Motor neuron (in vitro differentiated cells): Measurements from ENCODE around the gene ELOVL3. TPM values are rescaled to one million over a fixed set of nuclear protein-coding genes. Genes with fewer than 3 reads are reported as not detected.
"Not testable (repeated sequence)": the region's sequence is repeated elsewhere in the genome, so short reads cannot be mapped to it uniquely, and the experiment has no call there.

Source experiments
- ATAC-seq, 8 experiments: fragments of 200-7000 bp; cut with Tn5 transposase; replicated peaks in 6 of 8; 2 replicates each; pipeline ENCODE4 v1.8.0; 2021; ENCODE audit warnings: mild to moderate bottlenecking in 8 of 8, moderate library complexity in 8 of 8
- H3K27ac ChIP-seq, 2 donors: fragments of 250-450 bp; sonication (Bioruptor Pico); 2 replicates each; pipeline ENCODE4 v1.9.0; 2021; ENCODE audit warnings: antibody characterized with exemption in 2 of 2, mild to moderate bottlenecking in 2 of 2, moderate library complexity in 1 of 2
- H3K4me1 ChIP-seq, 2 donors: fragments of 250-450 bp; sonication (Bioruptor Pico); replicated peaks in 1 of 2; 2 replicates each; pipeline ENCODE4 v1.6.1; 2021; ENCODE audit warnings: antibody characterized with exemption in 2 of 2, mild to moderate bottlenecking in 2 of 2, moderate library complexity in 1 of 2
- H3K4me3 ChIP-seq, 5 donors: fragments of 250-450 bp; sonication (Bioruptor Pico); 2 replicates each; pipeline ENCODE4 v1.9.0; 2021; ENCODE audit warnings: antibody characterized with exemption in 5 of 5, mild to moderate bottlenecking in 5 of 5, moderate library complexity in 4 of 5
- WGBS, 10 experiments: fragments of 450-650 bp; shearing (Covaris generic); methylation state at CpG; one replicate each; pipeline ENCODE4 v1.0.0; 2022; 5-methylcytosine and 5-hydroxymethylcytosine counted together
- in situ Hi-C, 9 experiments: fragments of 400-800 bp; cut with MboI; loops; one replicate each; pipeline ENCODE4 v1.15.0; 2021; ENCODE audit warnings: low sequenced_read_pairs in 9 of 9, low pct_unique_long_range_greater_than_20kb in 2 of 9; ENCODE audit not compliant: unreplicated experiment in 9 of 9
- total RNA-seq, 8 experiments: library from RNA; unstranded; fragments of 300-600 nt; gene quantifications; 2 replicates each; pipeline versions ENCODE4 v1.2.3 to v1.2.4, GENCODE V29; 2022

The ELOVL3 gene
- total RNA-seq, 8 experiments from 2014 or later, result 0.13 to 1.8 (median 0.41) TPM; not detected in 2

- WGBS, 10 experiments, result 0 to 7% (median 0%) methylated on average over 3 to 22 of the region's 47 CpGs; no CpG with 5 or more reads in 1 of the 10 experiments
- in situ Hi-C loops, result loop anchor here in 4 of 9 experiments (25.0 kb wide), 2 partner anchors 92 to 117 kb away; no protein-coding TSS in a partner anchor
- Histone ChIP-seq H3K4me1 (peaks cover 19 to 27% of the 10 kb centered on the region in 2 donors), H3K27ac (peak within 1 kb of the TSS; percentile 96 to 97), H3K4me3 (peak within 1 kb of the TSS; percentile 65 to 93 (median 85))
- peak; percentile 85 to 92 (median 89) for ATAC-seq
Observed at GRCh38 chr10:102245082-102245931, 19.2 kb downstream of the ELOVL3 start, which contains the start of gene GBF1. Gene GBF1, plus strand, starts transcription at chr10:102245532. Its CDS starts 13,407 bp downstream, at chr10:102258939.

GRCh38 chr10:102245932-102246251 lies 19.8 kb downstream of the ELOVL3 start:
- Histone ChIP-seq H3K4me3 (peak overlapping the region; percentile 65 to 93 (median 85)), H3K27ac (peak overlapping the region; percentile 96 to 97), H3K4me1 (peaks cover 14 to 22% of the 10 kb centered on the region in 2 donors)
- in situ Hi-C loops, result loop anchor here in 4 of 9 experiments (25.0 kb wide), 2 partner anchors 91 to 116 kb away; no protein-coding TSS in a partner anchor
- 0 to 20% (median 0%) methylated on average over 1 to 4 of the region's 4 CpGs; no CpG with 5 or more reads in 3 of the 10 experiments for WGBS, 10 experiments
- ATAC-seq, result no peak

DNA sequence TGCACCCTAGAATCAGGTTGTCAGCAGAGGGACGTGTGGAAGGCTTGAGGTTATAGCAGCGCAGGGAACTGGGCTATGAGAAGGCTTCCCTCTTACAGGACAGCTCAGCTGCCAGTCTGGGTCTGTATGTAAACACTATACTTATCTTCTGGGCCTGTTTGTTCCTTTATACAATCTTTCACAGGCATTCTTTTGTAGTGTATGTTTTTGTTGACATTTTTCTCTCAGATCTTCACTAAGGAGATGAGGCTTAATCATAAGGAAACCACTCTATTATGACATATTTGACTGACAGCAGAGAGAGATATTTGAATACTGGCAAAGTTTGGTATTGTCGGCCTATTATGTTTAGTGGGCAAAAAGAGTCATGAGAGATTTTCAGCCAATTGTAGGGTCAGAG lies 20.2 kb downstream of the ELOVL3 start:
- 0 to 67% (median 20%) methylated on average over 1 to 3 of the region's 3 CpGs; no CpG with 5 or more reads in 2 of the 10 experiments for WGBS, 10 experiments
- ATAC-seq, result no peak
- in situ Hi-C loops, result loop anchor here in 4 of 9 experiments (25.0 kb wide), 2 partner anchors 91 to 116 kb away; no protein-coding TSS in a partner anchor

DNA sequence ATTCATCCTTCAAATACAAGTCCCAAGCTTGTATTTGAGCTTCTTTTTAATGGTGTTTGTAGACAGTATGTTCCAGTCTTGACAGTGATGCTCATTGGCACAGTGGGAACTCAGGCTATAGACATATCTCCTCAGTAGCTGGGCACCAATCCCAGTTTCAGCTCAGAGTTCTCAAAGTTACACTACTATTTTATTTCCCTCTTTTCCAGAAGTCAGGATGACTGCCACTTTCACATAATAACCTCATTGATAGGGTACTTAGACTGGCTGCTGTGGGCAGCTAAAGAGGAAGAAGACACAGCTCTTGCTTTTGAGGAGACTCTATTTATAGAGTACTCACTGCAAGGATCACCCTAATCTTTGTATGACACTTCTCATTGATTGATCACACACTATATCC lies 21.6 kb downstream of the ELOVL3 start:
- Histone ChIP-seq H3K27ac (no peak overlapping the region), H3K4me1 (peaks cover 14 to 22% of the 10 kb centered on the region in 2 donors), H3K4me3 (peak overlapping the region in 2 of 5 donors; percentile 85 to 91)
- in situ Hi-C loops, result loop anchor here in 4 of 9 experiments (25.0 kb wide), 2 partner anchors 90 to 115 kb away; no protein-coding TSS in a partner anchor
- no peak for ATAC-seq

More for the DNA sequence above, 20.2 kb downstream of the ELOVL3 start:
- Histone ChIP-seq H3K4me1 (peaks cover 14 to 22% of the 10 kb centered on the region in 2 donors), H3K27ac (peak overlapping the region; percentile 96 to 97), H3K4me3 (peak overlapping the region; percentile 65 to 93 (median 85))

GRCh38 chr10:102252508-102252907 lies 26.4 kb downstream of the ELOVL3 start:
- H3K4me3 ChIP-seq, ATAC-seq, H3K27ac ChIP-seq, H3K4me1 ChIP-seq: not testable (repeated sequence)
- WGBS, 10 experiments, result 75 to 100% (median 100%) methylated on average over 1 to 3 of the region's 3 CpGs; no CpG with 5 or more reads in 2 of the 10 experiments
- in situ Hi-C loops, result loop anchor here in 1 of 9 experiments (25.0 kb wide), 1 partner anchor 110 kb away; no protein-coding TSS in a partner anchor

DNA sequence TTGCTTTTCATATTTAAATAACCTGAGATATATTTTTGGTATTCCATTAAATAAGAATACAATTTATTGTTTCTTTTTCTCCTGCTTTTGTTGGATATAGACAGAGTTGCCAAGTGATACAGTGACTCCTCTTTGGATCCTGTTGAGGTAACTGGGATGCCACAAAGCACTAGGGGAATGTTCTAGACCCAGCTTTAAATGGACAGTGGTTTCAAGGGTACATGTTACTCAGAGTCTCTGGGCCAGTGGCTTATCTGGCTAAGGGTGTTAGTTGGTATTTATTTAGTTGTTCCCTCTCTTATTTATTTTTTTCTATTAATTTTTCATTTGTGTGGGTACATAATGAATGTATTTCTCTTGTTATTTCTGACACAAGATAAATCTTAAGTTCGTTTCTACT lies 28.3 kb downstream of the ELOVL3 start:
- H3K27ac ChIP-seq, result no peak overlapping the region
- WGBS, 10 experiments, result 29 to 100% (median 86%) methylated on average over 1 of the region's 1 CpG
- in situ Hi-C loops, result loop anchor here in 1 of 9 experiments (25.0 kb wide), 1 partner anchor 108 kb away; no protein-coding TSS in a partner anchor

DNA sequence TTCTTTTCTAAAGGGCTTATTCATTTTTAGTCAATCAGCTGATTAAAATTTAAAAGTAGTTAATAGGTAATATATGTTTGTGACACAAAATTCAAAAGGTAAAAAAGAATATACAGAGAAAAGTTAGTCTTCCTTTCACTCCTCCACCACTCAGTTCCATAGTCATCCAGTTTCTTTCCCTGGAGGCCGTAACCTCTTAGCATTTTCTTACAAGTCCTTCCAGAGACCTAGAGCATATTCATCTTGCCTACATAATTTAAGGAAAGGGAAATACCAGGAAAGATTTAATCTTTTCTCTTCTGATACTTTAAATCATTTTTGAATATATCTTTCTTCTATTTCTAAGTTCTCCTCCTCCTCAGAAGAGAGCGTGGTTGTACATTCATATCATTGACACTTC lies 29.3 kb downstream of the ELOVL3 start:
- Histone ChIP-seq H3K27ac (no peak overlapping the region), H3K4me1 (no peaks in the 10 kb centered on the region), H3K4me3 (no peak overlapping the region)
- WGBS, 10 experiments, result 71 to 100% (median 100%) methylated on average over 1 to 2 of the region's 2 CpGs
- in situ Hi-C loops, result loop anchor here in 1 of 9 experiments (25.0 kb wide), 1 partner anchor 107 kb away; no protein-coding TSS in a partner anchor
- peak in 3 of 8 experiments; percentile 44 to 87 (median 64) for ATAC-seq

More for the DNA sequence above, 28.3 kb downstream of the ELOVL3 start:
- ATAC-seq, result no peak
- H3K4me3 ChIP-seq, result no peak overlapping the region
- no peaks in the 10 kb centered on the region for H3K4me1 ChIP-seq

DNA sequence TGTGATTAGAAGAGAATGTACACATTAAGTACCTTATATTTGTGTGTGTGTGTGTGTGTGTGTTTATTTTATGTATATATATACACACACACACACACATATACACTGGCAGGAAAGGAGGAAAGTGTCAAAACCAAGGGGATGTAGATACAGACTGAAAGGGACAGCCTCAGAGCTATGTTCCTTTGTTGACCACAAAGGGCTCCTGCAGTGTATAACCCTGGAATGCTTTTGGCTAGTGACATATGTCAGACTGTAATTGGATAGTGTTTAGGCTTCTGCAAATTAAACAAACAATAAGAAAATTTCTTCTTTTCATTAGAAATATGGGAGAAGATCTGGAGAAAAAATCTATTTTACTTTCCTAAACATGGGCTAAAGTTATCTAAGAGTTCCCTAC lies 35.1 kb downstream of the ELOVL3 start:
- Histone ChIP-seq H3K4me3 (no peak overlapping the region), H3K27ac (no peak overlapping the region), H3K4me1 (no peaks in the 10 kb centered on the region)
- in situ Hi-C loops, result loop anchor here in 1 of 9 experiments (25.0 kb wide), 1 partner anchor 101 kb away; no protein-coding TSS in a partner anchor
- no peak for ATAC-seq

DNA sequence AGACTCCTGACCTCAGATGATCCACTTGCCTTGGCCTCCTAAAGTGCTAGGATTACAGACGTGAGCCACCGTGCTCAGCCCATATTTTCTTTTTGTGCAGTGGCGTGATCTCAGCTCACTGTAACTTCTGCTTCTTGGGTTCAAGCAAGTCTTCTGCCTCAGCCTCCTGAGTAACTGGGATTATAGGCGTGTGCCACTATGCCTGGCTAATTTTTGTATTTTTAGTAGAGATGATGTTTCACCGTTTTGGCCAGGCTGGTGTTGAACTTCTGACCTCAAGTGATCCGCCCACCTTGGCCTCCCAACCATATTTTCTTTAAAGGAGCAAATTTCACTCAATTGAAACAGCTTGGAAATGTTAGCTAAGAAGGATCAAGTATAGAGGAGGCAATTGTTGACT lies 35.7 kb downstream of the ELOVL3 start:
- no peak for ATAC-seq
- no peak overlapping the region for H3K4me3 ChIP-seq
- no peak overlapping the region for H3K27ac ChIP-seq
- no peaks in the 10 kb centered on the region for H3K4me1 ChIP-seq
- in situ Hi-C loops, result loop anchor here in 1 of 9 experiments (25.0 kb wide), 1 partner anchor 100 kb away; no protein-coding TSS in a partner anchor
- WGBS, 10 experiments, result 45 to 100% (median 86%) methylated on average over 1 to 4 of the region's 6 CpGs; no CpG with 5 or more reads in 3 of the 10 experiments

DNA sequence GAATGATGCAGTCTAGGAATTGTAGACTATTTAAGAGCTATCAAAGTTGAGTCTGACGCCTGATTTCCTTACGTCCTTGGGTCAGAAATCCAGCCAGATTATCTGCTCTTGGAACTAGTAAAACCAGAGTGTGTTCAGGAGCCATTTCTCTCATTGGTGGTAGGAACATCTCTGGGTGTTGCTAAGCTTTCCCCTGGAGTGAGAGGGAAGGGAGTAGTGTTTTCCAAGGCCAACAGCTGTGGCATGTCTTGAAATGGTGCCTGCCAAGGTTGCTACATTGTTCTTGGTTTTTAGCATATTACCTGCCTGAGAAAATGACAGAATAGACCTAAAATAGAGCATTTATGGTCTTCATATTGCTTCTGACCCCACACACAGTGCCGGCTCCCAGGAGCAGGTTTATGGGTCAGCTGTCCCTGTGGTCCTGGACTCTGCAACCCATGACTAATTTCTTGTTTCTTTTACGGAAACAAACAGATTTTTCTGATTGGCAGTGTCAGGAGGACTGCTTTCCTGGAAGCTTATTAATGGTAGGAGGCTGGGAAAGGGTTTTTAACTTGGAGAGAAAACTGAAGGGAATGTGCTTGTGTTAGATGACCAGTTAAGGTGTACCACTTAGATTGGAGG lies 36.8 kb downstream of the ELOVL3 start:
- 47 to 100% (median 94%) methylated on average over 1 to 4 of the region's 4 CpGs; no CpG with 5 or more reads in 2 of the 10 experiments for WGBS, 10 experiments
- ATAC-seq, result peak in 1 of 8 experiments; percentile 64
- no peaks in the 10 kb centered on the region for H3K4me1 ChIP-seq
- H3K27ac ChIP-seq, result no peak overlapping the region
- no peak overlapping the region for H3K4me3 ChIP-seq
- in situ Hi-C loops, result loop anchor here in 1 of 9 experiments (25.0 kb wide), 1 partner anchor 99 kb away; no protein-coding TSS in a partner anchor

DNA sequence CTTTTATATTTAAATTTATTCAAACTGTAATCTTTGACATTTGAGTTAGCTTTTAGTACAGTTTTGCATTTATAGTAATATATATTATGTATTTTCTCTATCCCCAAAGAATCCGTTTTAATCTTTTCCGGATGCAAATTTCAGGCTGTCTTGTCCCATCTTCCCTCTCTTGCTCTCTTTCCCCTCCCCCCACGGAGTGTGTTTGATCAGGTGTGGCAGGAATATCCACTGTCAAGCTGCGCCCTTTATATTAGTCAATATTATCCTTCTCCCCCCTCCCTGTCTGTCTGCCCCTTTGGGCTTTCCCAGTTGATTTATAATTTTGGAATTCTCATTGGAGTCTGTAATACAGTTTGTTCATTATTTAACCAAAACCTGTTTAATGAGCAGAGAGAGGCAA lies 38.3 kb downstream of the ELOVL3 start:
- WGBS, 10 experiments, result 61 to 100% (median 89%) methylated on average over 1 to 4 of the region's 4 CpGs; no CpG with 5 or more reads in 2 of the 10 experiments

GRCh38 chr10:102266670-102267069 lies 40.6 kb downstream of the ELOVL3 start:
- ATAC-seq, result no peak
- Histone ChIP-seq H3K4me1 (no peaks in the 10 kb centered on the region), H3K4me3 (no peak overlapping the region), H3K27ac (no peak overlapping the region)
- 87 to 100% (median 100%) methylated on average over 1 to 3 of the region's 3 CpGs; no CpG with 5 or more reads in 1 of the 10 experiments for WGBS, 10 experiments
- in situ Hi-C loops, result loop anchor here in 1 of 9 experiments (25.0 kb wide), 1 partner anchor 96 kb away; no protein-coding TSS in a partner anchor

More for the DNA sequence above, 38.3 kb downstream of the ELOVL3 start:
- no peak overlapping the region for H3K4me3 ChIP-seq
- no peaks in the 10 kb centered on the region for H3K4me1 ChIP-seq
- peak in 2 of 8 experiments; percentile 14 to 56 for ATAC-seq
- in situ Hi-C loops, result loop anchor here in 1 of 9 experiments (25.0 kb wide), 1 partner anchor 98 kb away; no protein-coding TSS in a partner anchor
- H3K27ac ChIP-seq, result no peak overlapping the region
